ENCODE measurements around the gene KY. TPM values are rescaled to one million over a fixed set of nuclear protein-coding genes. Genes with fewer than 3 reads are reported as not detected.

KY gene
- total and polyA plus RNA-seq, 2 of the 8 experiments (the other 6 are each of a cell fraction or from before 2014, with no cell fraction given): not detected

DNA sequence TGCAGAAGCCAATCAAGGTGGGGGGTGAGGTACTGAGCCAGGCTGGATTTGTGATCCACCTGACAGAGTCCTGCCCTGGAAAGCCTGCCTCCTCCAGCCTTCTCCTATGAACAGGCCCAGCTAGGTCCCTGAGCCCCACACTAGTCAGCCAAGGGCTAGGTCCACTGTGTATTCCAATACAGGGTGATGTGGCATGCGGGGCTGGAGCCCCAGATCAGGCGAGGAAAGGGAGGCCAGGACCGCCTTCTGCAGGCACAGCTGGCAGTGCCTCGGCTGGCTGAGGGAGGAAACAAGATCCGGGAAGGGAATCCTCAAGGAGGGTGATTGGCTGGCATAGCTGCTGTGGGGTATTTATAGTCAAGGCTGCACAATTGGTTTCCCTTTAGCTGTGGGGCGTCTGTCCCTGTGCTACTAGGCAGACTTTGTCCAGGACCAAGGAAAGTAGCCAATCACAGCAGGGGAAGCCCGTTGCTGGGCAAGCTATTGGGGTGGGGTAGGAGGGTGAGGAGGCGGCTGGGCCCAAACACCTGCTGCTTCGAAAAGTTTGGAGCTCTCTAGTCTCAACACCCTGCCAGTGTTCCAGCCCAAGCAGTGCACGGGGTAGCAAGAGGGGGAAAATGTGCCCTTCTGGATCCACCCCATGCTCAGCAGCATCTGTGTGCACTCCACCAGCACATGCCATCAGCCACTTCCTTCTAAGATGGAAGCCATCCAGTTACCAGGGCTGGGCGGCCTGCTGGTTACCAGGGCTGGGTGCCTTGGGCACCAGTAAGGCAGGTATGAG lies 5.9 kb downstream of the KY start:
- H4K8ac ChIP-seq (ENCODE audit: extremely low read depth, insufficient read depth, low read length): no peak overlapping the region
- H2BK20ac ChIP-seq (ENCODE audit: low read length): no peak overlapping the region
- peak in 1 of 2 experiments; percentile 41 for DNase-seq (ENCODE audit: low read depth in 1 of 2, low spot score in 2 of 2)
- no peak overlapping the region for H3K23ac ChIP-seq (ENCODE audit: insufficient read length)
- no peak overlapping the region for H3K56ac ChIP-seq (replicated peaks; ENCODE audit: insufficient read length, low read depth, low read length)
- H3K18ac ChIP-seq (ENCODE audit: extremely low read depth, low read length): no peak overlapping the region
- FAIRE-seq: no peak
- 56% methylated on average over 8 of the region's 11 CpGs; no CpG with 5 or more reads in 1 of the 2 experiments for WGBS, 2 experiments (ENCODE audit: extremely low coverage in 1 of 2, insufficient coverage in 1 of 2, insufficient read length in 1 of 2, insufficient replicate concordance in 2 of 2, low coverage in 1 of 2, low lambda C conversion rate in 2 of 2, missing lambda C conversion rate in 1 of 2)
- no peak for TF ChIP-seq BCL11A (IDR thresholded peaks at IDR 0.05; ENCODE audit: low read depth in 2 of 2, low read length in 2 of 2)
- no peak for TF ChIP-seq EP300 (IDR thresholded peaks at IDR 0.05; ENCODE audit: borderline replicate concordance in 1 of 2, low read depth in 2 of 2, low read length in 2 of 2)
- TF ChIP-seq GTF2F1 (IDR thresholded peaks at IDR 0.05; ENCODE audit: borderline replicate concordance, low read depth, low read length): no peak
- peak; percentile 84; the same call in 1 of the 2 replicates for TF ChIP-seq RFX5 (IDR thresholded peaks at IDR 0.05; ENCODE audit: borderline replicate concordance, low read depth, low read length)
- TF ChIP-seq MAFK (IDR thresholded peaks at IDR 0.05; ENCODE audit: low read depth, low read length): no peak
- TF ChIP-seq SP4 (IDR thresholded peaks at IDR 0.05; ENCODE audit: low read length): no peak
- no peak for TF ChIP-seq BACH1 (IDR thresholded peaks at IDR 0.05; ENCODE audit: low read length)
- peaks cover 21 to 42% (median 37%) of the 10 kb centered on the region in 4 experiments for H3K27me3 ChIP-seq (replicated peaks in 1 of 4; ENCODE audit: control insufficient read depth in 3 of 4, extremely low read depth in 1 of 4, insufficient read depth in 3 of 4, low read length in 3 of 4)
- H3K79me1 ChIP-seq (ENCODE audit: low read depth, low read length): no peaks in the 10 kb centered on the region
- no peak overlapping the region for H4K5ac ChIP-seq (ENCODE audit: insufficient read length, low read depth, low read length)
- no peak overlapping the region for H2BK12ac ChIP-seq (ENCODE audit: low read depth, low read length)
- no peak overlapping the region for H2AK5ac ChIP-seq (ENCODE audit: low read depth, low read length)
- H3K4me2 ChIP-seq (ENCODE audit: insufficient read depth in 1 of 2, low read depth in 2 of 2, low read length in 2 of 2): no peak overlapping the region
- H3K23me2 ChIP-seq (ENCODE audit: low read depth, low read length): no peaks in the 10 kb centered on the region
- H2BK120ac ChIP-seq (replicated peaks; ENCODE audit: low read depth, low read length): no peak overlapping the region
- no peak overlapping the region for H3K4ac ChIP-seq (replicated peaks; ENCODE audit: insufficient read length, low read depth, low read length)
- CTCF ChIA-PET (ENCODE audit: partially characterized antibody): interaction anchor here (0.7 to 13.8 kb wide), 6 partner anchors 19 to 110 kb away, joined by 3 to 197 read pairs (median 4); no protein-coding TSS in a partner anchor
- H3K36me3 ChIP-seq (ENCODE audit: control insufficient read depth in 2 of 4, insufficient read depth in 4 of 4, low read length in 3 of 4): no peaks in the 10 kb centered on the region
- no peak overlapping the region for H3K9ac ChIP-seq (replicated peaks in 1 of 4; ENCODE audit: extremely low read depth in 1 of 4, low read depth in 3 of 4, low read length in 3 of 4)
- H2BK5ac ChIP-seq (ENCODE audit: low read depth, low read length): no peak overlapping the region
- no peaks in the 10 kb centered on the region for H3K9me3 ChIP-seq (ENCODE audit: insufficient read depth in 2 of 2, low read depth in 1 of 2, low read length in 1 of 2)
- peaks cover 2 to 10% of the 10 kb centered on the region in 2 experiments for H4K20me1 ChIP-seq (replicated peaks in 1 of 2; ENCODE audit: control insufficient read depth in 1 of 2, insufficient read depth in 2 of 2, low read length in 2 of 2)
- POLR2A ChIA-PET (ENCODE audit: partially characterized antibody): no interaction called here
- H4K91ac ChIP-seq (replicated peaks; ENCODE audit: insufficient read length, low read length): no peak overlapping the region
- no peak overlapping the region for H3K27ac ChIP-seq (ENCODE audit: low read depth, low read length)
- no peak overlapping the region for H2AFZ ChIP-seq (ENCODE audit: low read length)
- no peak overlapping the region for H3K4me3 ChIP-seq (ENCODE audit: extremely low read depth in 1 of 4, insufficient read depth in 2 of 4, low read depth in 3 of 4, low read length in 4 of 4)
- peaks cover 0 to 7% (median 4%) of the 10 kb centered on the region in 4 experiments; a peak in 3 of 7 replicates for H3K4me1 ChIP-seq (replicated peaks in 1 of 4; ENCODE audit: control insufficient read depth in 3 of 4, insufficient read depth in 4 of 4, low read length in 3 of 4)
- no peak overlapping the region for H2BK15ac ChIP-seq (ENCODE audit: low read length)
- no peaks in the 10 kb centered on the region for H3K79me2 ChIP-seq (ENCODE audit: control insufficient read depth in 1 of 2, insufficient read depth in 2 of 2, low read length in 2 of 2)
- no peak overlapping the region for H3K14ac ChIP-seq (ENCODE audit: insufficient read length)

Data from H1 (cell line).